ENCODE results near the gene ZCCHC17. TPM values are rescaled to one million over a fixed set of nuclear protein-coding genes. Genes with fewer than 3 reads are reported as not detected.

The ZCCHC17 gene
- polyA plus RNA-seq, 1 experiment = 39.2 TPM

- no peak overlapping the region for H3K4me3 ChIP-seq (ENCODE audit: low read depth, low read length)
- ChIA-PET CTCF (interaction anchor here (0.7 to 20.2 kb wide), 4 partner anchors 12 to 711 kb away, joined by 3 to 387 read pairs (median 10); no protein-coding TSS in a partner anchor), POLR2A (no interaction called here)
- no peaks in the 10 kb centered on the region for H3K27me3 ChIP-seq (ENCODE audit: control insufficient read depth, insufficient read depth, low read length)
- no peak for TF ChIP-seq CTCF (IDR thresholded peaks at IDR 0.05; ENCODE audit: insufficient read depth, low read depth, low read length)
- H3K36me3 ChIP-seq (ENCODE audit: control insufficient read depth, insufficient read depth, low read length) = peaks cover 1% of the 10 kb centered on the region; the same call in 1 of the 2 replicates
- no peak for DNase-seq (ENCODE audit: low read depth)
Measured at GRCh38 chr1:31410871-31411270, 114.0 kb downstream of the ZCCHC17 start.

GRCh38 chr1:31412205-31412604 lies 115.4 kb downstream of the ZCCHC17 start:
- H3K4me3 ChIP-seq (ENCODE audit: low read depth, low read length) = no peak overlapping the region
- H3K27me3 ChIP-seq (ENCODE audit: control insufficient read depth, insufficient read depth, low read length) = no peaks in the 10 kb centered on the region
- peaks cover 1% of the 10 kb centered on the region; the same call in 1 of the 2 replicates for H3K36me3 ChIP-seq (ENCODE audit: control insufficient read depth, insufficient read depth, low read length)
- no peak for DNase-seq (ENCODE audit: low read depth)
- POLR2A ChIA-PET = interaction anchor here (1.4 kb wide), 1 partner anchor 16 kb away, joined by 3 read pairs; no protein-coding TSS in a partner anchor
- CTCF ChIA-PET = interaction anchor here (3.6 to 20.2 kb wide), 2 partner anchors 10 to 15 kb away, joined by 16 to 387 read pairs; no protein-coding TSS in a partner anchor
- no peak for TF ChIP-seq CTCF (IDR thresholded peaks at IDR 0.05; ENCODE audit: insufficient read depth, low read depth, low read length)

- Histone ChIP-seq H3K4me3 (ENCODE audit: low read depth, low read length) (peak within 1 kb of the TSS; percentile 83), H3K27me3 (ENCODE audit: control insufficient read depth, insufficient read depth, low read length) (no peaks in the 10 kb centered on the region), H3K36me3 (ENCODE audit: control insufficient read depth, insufficient read depth, low read length) (peaks cover 1% of the 10 kb centered on the region; the same call in 1 of the 2 replicates)
- CTCF ChIA-PET = interaction anchor here (1.2 to 20.2 kb wide), 5 partner anchors 10 to 136 kb away, joined by 3 to 387 read pairs (median 4); no protein-coding TSS in a partner anchor
- no peak for DNase-seq (ENCODE audit: low read depth)
- TF ChIP-seq CTCF (IDR thresholded peaks at IDR 0.05; ENCODE audit: insufficient read depth, low read depth, low read length) = no peak
- POLR2A ChIA-PET = interaction anchor here (0.6 to 1.4 kb wide), 2 partner anchors 15 to 16 kb away, joined by 3 read pairs; no protein-coding TSS in a partner anchor
Measured at GRCh38 chr1:31412732-31413404, 116.0 kb downstream of the ZCCHC17 start, which contains the start of gene SERINC2. TSS of gene SERINC2 (plus strand) at chr1:31413213. CDS start at chr1:31413266, 53 bp downstream.

GRCh38 chr1:31413405-31414001 lies 116.7 kb downstream of the ZCCHC17 start:
- H3K36me3 ChIP-seq (ENCODE audit: control insufficient read depth, insufficient read depth, low read length) = peaks cover 1% of the 10 kb centered on the region; the same call in 1 of the 2 replicates
- TF ChIP-seq CTCF (IDR thresholded peaks at IDR 0.05; ENCODE audit: insufficient read depth, low read depth, low read length) = no peak
- H3K27me3 ChIP-seq (ENCODE audit: control insufficient read depth, insufficient read depth, low read length) = no peaks in the 10 kb centered on the region
- ChIA-PET CTCF (interaction anchor here (1.2 to 20.2 kb wide), 5 partner anchors 9 to 136 kb away, joined by 3 to 387 read pairs (median 4); no protein-coding TSS in a partner anchor), POLR2A (no interaction called here)
- peak overlapping the region; percentile 83 for H3K4me3 ChIP-seq (ENCODE audit: low read depth, low read length)
- DNase-seq (ENCODE audit: low read depth) = no peak

Other genes with a start within 250 kb of the ZCCHC17 start
- 59.4 and 66.9 TPM in 2 replicates for gene PUM1, start 231.3 kb upstream of the ZCCHC17 start, polyA plus RNA-seq (2011; rRNA removed)
- gene NKAIN1, start 57.1 kb upstream of the ZCCHC17 start, polyA plus RNA-seq (2011; rRNA removed) = 0.07 and 0.17 TPM in 2 replicates
- 42.1 and 55.2 TPM in 2 replicates for gene SNRNP40, start 244 bp upstream of the ZCCHC17 start, polyA plus RNA-seq (2011; rRNA removed)
- gene FABP3, start 76.0 kb downstream of the ZCCHC17 start, polyA plus RNA-seq (2011; rRNA removed) = 9.0 and 11.7 TPM in 2 replicates
- gene SERINC2, start 116.2 kb downstream of the ZCCHC17 start, polyA plus RNA-seq (2011; rRNA removed) = 73.7 and 109 TPM in 2 replicates

All from BJ (cell line).